GM18508 (cell line): ENCODE data around the gene MAP2K4.

Experiments used
- ATAC-seq: cut with Tn5 transposase; IDR thresholded peaks from one replicate; pipeline ENCODE4 v1.9.1; 2021; ENCODE audit warnings: moderate number of reproducible peaks; ENCODE audit not compliant: insufficient read depth, unreplicated experiment

The MAP2K4 gene

GRCh38 chr17:12035673-12036072, 15.0 kb downstream of the MAP2K4 start:
- ATAC-seq = no peak

DNA sequence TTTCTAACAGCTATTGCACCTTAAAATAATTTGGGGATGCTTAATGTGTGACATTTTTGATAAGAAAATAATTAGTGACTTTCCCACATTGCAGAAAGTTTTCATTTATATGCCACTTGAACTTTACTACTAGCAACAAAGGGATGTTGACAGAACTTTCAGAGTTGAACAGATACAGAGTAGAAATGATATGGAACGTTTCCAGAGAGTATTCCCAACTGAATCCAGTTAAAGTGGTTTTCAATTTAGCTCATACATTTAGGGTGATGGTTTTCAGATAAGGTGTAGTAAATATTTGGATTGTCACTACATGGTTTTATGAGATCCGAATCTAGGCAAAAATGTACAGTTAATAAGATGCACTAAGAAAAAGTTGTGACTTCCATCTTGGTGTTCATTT, 17.3 kb downstream of the MAP2K4 start:
- ATAC-seq = no peak

DNA sequence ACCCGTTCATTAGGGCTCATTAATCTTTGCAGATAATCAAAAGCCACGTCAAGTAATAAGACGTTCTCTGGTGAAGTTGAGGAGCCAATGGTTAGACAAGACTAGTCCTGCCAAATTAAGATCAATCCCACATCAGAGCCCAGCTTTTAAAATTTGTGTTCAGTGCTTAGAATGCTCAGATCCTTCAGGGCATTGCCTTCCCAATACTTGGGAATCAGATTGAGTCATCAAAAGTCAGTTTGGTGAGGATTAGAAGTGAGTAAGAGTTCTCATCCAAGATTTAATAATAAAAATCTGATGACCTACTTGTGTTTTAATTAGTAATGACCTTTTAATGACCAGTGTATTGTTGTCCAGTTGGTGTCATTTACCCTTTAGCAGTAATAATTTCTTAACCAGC, 19.8 kb downstream of the MAP2K4 start:
- ATAC-seq = no peak

- no peak for ATAC-seq
These were observed 20.6 kb downstream of the MAP2K4 start for GRCh38 chr17:12041312-12041711.

DNA sequence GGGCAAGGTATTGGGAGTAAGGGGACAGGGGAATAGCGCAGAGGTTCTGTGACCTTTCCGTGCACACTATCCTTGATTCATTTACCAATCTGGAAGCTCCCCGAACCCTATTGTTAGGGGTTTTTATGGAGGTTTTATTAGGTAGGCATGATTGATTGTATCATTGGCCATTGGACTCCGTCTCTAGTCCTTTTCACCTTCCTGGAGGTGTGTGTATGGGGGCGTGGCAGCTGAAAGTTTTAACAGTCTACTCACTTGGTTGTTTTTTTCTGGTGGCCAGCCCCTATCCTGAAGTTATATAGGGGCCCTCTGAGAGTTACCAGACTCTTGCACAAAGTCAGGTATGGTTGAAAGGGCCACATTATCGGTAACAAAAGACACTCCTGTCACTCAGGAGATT, 23.0 kb downstream of the MAP2K4 start:
- no peak for ATAC-seq

GRCh38 chr17:12046786-12047185, 26.1 kb downstream of the MAP2K4 start:
- ATAC-seq = no peak

DNA sequence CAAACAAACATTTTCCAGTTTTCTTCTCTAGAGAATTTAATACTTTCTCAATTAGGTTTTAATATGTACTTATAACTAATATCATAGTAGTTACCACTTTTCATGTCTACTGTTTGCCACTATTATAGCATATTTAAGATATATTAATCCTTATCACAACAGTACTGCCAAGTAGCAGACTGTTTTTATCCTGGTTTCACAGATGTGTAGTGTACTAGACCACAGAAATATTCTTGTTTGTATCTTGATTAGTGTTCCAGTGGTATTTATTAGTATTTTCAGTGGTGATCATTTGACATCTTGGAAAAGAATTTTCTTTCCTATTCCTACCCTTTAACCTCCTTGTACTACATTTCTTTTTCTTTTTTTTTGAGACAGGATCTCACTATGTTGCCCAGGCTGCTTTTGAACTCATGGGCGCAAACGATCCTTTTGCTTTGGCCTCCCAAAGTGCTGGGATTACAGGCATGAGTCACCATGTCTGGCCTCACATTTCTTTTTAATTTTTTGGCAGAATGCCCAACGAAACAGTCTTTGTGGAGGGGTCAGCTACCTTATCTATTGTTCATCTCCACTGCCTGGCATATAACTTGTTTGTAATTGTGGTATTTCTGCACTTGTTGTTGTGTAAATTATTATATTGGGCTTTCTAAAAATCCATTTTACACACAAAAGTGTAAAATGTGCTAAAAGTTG, 27.2 kb downstream of the MAP2K4 start:
- ATAC-seq = no peak

DNA sequence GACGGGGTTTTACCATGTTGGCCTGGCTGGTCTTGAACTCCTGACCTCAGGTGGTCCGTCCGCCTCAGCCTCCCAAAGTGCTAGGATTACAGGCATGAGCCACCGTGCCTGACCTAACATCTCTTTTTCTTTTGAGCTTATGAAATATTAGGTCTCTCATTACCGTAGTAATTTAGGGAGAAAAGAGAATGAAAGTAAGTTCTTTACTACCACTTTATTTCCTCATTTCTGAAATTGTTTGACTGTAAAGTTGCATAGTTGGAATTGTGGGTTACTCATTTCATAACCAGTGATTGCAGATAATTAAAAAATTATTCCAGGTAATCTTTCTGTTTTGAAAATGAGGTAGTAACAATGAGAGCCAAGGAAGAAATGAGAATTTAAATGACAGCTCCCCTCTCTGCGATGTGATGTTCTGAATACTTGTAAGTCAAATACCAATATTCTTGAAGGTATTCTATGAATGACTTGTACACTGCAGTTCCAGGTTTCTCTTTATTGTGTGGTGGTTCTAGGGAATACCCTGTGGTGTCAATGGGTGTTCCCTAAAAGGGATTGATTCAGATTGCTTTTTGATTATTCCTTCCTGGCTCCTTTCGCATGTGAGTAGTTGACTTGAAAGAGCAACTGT, 28.3 kb downstream of the MAP2K4 start:
- ATAC-seq = no peak

DNA sequence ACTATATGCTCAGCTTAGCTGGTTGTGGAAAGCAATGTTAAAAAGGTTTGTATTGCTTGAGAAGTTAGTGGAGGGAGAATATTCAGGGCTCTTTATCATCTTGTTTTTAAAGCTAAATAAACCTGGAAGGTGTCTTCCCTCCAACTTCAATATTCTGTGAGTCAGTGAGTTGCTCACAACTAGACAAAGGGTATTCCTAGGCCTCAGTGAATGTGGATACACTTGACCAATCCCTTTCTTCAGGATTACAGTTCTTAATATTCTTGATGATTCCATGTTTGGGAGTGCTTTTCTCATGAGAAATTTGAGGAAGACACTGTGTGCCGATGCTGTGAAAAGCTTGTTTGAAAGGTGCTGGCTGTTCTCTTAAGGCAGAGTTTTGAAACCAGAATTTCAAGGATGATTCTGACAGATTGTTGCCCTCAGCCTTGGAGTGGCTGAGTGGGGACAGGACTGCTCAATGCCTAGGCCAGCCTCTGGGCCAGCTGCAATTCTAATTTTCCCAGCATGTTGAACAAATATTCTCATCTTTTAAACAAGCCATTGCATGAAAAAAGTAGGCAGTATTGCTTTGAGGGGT, 30.1 kb downstream of the MAP2K4 start:
- ATAC-seq = no peak

GRCh38 chr17:12053552-12053951, 32.9 kb downstream of the MAP2K4 start:
- no peak for ATAC-seq

- ATAC-seq = no peak
These were observed 35.2 kb downstream of the MAP2K4 start for GRCh38 chr17:12055889-12056288.

DNA sequence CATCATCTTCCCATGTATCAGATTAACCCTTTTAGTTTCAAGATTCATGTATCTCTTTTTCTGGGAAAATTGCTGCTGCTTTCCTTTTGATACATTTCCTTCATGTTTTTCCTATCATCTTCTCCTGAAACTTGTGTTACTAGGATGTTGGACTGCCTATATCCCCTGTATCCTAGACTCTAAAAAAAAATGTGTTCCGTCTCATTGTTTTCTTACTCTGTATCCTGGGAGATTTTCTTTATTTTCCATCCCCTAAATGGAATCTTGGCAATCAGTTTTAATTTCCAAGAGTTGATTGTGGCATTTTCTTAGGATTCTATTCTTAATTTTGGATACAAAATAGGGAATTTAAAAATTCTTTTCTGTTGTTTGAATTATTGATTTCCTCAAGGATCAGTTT, 36.8 kb downstream of the MAP2K4 start:
- ATAC-seq = no peak

DNA sequence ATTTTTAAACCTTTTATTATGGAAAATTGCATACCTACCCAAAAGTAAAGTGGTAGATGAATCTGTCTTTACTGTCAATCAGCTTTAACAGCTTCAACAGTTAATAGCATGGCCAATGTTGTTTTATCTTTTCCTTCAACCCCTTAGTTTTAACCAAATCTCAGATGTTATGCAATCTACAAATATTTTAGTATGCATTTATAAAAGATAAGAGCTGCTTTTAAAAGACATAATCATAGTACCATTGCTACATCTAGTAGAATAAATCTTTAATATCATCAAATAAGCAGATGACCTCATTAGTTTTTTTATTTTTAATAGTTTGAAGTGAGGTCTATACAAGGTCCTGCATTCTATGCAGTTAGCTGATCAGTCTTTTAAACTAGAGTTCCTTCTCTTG, 37.9 kb downstream of the MAP2K4 start:
- ATAC-seq = no peak

DNA sequence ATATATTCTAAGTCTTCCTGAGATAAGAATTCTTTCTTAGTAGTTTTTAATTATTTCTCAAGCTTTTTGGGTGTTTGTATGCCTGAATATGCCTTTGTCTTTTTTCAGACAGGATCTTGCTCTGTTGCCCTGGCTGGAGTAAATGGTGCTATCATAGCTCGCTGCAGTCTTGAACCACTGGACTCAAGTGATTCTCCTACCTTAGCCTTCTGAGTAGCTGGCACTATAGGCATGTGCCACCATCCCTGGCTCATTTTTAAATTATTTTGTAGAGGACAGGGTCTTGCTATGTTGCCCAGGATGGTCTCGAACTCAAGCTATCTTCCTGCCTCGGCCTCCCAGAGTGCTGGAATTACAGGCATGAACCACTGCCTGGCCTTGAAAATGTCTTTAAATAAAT, 41.6 kb downstream of the MAP2K4 start:
- ATAC-seq = no peak

- ATAC-seq = no peak
These were observed 43.7 kb downstream of the MAP2K4 start for GRCh38 chr17:12064395-12064794.

DNA sequence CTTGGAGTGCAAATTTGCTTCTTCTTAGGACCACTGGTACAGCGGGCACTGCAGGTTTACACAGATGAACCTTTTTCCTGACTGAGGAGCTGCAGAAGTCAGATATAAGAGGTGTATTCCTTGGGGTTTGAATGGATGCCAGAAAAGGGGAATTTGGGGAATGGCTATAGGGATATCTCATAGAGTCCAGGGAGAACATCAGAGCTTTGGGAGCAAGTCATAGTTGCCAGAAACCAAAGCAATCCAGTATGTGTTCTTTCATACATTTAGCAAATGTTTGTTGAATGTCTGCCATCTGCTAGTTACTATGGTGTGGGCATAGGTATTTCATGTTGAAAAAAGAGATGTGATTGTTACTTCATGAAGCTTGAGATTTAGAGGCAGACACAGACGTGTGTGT, 46.8 kb downstream of the MAP2K4 start:
- ATAC-seq = no peak

- no peak for ATAC-seq
These were observed 48.3 kb downstream of the MAP2K4 start for GRCh38 chr17:12068946-12069345.

DNA sequence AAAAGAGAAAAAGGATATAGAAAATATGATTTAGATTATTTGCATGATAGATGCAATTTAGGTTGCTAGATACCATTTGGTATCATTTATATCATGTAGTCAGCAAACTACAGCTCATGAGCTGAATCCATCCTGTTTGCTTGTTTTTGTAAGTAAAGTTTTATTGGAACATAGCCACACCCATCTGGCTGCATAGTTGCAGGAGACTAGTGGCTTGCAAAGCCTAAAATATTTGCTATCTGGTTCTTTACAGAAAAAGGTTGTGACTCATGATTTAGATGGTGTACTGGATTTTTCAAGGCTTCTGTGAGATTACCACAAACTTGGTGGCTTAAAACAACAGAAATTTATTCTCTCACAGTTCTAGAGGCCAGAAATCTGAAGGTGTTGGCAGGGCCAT, 49.9 kb downstream of the MAP2K4 start:
- ATAC-seq = no peak

DNA sequence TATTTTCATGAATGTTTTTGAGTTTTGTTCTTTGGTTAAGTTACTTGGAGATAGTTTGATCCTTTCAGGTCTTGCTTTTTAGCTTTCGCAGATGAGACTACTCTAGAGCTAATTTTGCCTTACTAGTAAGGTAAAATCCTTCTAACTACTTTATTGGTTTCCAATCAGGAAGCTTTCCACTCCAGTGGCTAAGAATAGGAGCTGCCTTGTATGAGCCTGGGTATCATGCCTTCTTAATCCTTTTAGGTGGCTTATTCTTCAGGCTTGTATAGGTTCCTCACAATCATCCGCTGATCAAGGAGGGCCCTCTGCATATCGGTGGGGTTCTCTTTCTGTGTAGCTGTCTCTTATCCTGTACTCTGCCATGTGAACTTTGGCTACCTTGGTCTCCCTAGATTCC, 53.7 kb downstream of the MAP2K4 start:
- no peak for ATAC-seq

- ATAC-seq = no peak
These were observed 57.1 kb downstream of the MAP2K4 start for GRCh38 chr17:12077773-12078172.

GRCh38 chr17:12078791-12079190, 58.1 kb downstream of the MAP2K4 start:
- no peak for ATAC-seq

DNA sequence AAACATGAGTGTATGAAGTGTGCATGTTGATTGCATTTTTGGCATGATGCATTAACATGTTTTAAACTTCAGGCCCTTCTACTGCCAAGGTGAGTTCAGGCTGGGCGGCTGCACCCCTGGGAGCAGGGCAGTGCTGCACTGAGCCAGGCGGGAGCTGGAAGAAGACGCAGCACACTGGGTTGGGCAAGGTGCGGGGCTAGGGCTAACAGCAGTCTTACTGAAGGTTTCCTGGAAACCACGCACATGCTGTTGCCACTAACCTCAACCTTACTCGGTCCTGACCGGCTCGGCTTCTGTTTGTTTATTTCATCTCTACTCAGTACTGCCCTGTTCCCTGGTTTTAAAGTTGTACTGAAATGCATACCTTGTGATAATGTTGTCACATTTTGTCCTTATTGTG, 61.0 kb downstream of the MAP2K4 start:
- ATAC-seq = no peak
